ENCODE results near the gene TTC13.

The TTC13 gene

DNA sequence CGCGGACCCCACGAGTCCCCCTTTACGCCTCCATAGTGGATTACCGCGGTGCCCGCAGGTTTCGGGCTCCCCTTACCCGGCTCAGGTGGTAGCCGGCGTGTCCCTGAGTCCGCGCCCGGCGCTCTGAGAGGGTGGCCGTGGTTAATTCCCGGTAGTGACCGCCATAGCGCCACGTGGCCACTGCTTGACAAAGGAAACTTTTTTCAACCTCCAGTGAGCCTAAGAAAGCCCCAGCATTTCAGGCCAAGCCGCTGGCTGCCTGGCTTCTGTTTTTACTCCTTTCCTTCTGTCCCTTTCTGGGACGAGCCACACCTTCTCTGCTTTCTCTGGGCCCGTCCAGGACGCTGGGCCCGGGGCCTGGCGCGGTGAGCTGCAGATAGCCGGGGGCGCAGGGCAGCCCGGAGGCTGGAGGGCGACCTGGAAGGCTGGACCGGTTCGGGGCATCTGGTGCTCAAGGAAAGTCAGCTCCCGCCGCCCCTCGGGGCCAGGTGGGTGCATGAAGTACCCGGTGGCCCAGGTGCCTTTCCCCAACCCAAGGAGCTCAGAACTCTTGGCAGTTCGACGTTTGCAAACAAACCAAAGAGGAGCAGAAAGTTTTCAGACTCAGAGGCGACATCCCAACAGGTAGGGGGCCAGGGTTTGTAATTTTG lies 109.8 kb downstream of the TTC13 start:
- no peak for DNase-seq (ENCODE audit: low read depth)

DNA sequence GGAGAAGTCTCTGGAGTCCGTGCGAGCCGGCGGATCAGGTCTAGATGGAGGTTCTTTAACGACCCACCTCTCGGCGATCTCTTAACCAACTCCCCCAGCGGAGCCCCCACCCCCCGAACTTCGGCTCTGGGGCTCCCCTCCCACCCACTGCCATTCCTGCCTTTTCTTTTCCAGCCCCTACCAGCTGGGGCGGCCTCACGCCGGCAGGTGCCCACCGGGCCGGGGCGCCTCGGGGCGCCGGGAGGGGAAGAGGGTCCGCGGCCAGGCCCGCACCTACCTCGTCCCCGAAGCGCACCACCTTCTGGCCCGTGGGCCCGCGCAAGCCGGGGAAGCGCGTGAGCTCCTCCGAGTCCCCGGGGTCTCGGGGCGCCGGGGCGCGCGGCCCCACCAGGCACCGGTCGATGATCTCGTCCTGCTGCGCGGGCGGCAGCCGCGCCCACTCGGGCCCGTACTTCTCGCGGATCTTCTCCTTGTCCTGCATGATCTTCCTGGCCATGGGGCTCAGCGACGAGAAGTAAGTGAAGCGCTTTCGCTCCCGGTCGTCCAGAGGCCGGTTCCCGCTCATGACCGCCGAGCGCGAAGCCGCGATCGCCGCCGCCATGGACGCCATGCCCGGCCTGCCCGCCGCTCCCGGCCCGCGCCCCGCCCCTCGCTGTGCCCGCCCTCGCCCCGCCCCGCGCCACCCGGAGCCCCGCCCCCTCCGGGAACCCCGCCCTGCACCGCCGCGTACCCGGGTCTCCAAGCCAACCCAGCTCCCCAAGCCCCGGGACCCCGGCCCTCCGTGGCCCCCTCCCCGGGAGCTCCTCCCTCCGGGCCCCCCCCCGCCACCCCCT lies 110.5 kb downstream of the TTC13 start, which contains the start of gene C1orf198:
Gene C1orf198 (minus strand): TSS at position 619 of the 833 bp plus-strand sequence. CDS start 9 bp downstream, at position 610.
- DNase-seq (ENCODE audit: low read depth): peak; percentile 64

DNA sequence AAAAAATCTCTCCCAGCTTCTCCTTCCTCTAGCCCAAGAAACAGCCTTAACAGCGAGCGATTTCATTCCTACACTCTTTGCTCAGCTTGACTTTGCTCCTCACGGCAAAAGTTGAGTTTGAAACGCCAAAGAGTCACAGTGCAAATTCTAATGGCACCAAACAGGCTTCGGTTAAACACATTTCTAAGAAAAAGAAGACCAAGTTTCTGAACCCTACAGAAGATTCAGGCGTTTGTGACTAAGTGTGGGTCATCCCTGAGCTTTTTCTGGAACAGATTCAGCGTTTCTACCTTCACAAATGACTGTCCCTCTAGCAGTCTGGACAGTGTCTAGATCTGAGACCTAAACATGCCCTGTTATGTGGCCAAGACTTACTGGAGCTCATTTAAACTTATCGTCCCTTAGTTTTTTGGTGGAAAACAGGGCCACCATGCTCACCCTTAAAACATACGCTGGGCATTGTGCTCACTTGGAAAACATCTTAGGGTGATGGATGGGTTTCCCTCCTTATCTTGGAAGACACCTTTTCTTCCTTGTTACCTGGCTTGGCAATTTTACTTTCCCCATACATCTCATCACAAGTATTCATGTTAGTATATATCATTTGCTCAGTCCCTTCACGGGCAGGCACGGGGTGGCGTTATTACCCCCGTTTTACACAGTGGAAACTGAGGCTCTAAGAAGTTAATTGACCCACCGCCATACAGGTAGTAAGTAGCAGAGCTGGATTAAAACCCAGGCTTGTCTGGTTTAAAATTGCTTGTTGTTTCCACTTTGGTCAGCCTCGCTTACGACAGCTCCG lies 111.4 kb downstream of the TTC13 start:
- no peak for DNase-seq (ENCODE audit: low read depth)

DNA sequence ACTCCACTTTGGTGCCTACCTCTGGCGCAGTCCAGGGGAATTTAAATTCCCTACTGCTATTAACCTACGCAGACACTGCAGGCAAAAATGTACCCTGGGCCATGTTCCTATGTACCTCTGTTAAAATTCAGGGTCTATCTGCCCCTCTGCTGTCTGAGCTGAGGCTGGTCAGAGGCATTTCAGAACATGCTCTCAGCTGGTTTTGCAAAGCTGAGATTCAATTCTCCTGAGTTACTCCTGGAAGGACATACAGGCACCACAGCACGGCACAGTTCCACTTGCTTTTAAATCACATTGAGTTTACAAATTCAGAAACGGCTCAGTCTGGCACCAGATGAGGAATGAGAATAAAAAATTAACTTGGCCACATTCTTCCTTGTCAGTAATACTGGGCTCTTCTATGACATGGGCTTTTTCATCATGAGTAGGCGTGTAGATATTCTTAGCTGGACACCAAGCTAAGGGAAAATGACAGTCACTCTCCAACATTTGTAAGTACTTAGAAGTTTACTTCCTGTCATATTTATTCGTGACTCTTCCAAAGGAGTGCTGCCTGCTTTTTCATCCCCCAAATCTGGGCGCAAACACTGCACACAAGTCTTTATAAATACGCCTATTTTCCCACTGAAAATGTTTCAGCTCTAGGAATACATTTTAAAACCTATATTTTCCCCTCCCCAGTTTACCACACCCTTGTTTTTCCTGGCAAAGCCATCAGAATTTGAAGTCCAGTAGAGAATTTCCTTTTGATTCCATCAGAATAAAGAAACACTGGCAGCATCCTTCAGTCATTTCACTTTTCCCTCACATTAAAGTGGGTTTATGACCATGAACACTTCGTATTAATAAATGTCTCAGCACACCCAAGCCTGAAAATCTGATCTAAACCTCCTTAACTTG lies 112.2 kb downstream of the TTC13 start:
- DNase-seq (ENCODE audit: low read depth): no peak

DNA sequence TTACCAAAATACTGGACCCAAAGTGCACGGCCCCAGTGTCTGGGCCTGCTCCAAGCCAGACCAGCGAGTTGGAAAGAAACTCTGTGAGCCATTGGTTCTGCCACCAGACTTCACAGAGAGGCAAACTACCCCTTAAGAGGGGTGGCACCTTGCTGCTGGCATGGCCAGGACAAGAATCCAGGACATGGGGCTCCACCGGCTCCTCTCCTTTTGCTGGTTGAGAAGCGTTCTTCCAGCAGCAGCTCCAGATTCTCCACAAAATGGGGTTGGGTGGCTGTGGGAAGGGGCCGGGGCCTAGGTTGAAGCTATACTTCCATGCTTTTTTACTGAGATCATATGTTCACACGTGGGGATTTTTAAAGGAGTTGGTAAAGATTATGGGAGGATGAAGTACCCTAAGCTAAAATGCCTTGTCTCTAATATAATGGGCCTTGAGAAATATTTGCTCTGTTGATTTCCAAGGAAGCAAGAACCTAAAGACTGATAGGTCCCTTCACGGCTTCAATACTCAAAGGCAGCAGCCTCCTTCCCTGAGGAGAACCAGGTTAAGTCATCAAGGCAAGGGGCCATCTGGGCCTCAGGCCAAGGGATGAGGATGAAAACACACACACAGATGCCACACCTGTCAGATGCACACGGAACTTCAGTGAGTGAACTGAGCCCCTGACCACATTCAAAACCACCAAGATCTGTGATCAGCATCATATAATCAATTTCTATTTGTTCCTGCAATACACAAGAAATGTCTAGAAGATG lies 113.4 kb downstream of the TTC13 start:
- no peak for DNase-seq (ENCODE audit: low read depth)

DNA sequence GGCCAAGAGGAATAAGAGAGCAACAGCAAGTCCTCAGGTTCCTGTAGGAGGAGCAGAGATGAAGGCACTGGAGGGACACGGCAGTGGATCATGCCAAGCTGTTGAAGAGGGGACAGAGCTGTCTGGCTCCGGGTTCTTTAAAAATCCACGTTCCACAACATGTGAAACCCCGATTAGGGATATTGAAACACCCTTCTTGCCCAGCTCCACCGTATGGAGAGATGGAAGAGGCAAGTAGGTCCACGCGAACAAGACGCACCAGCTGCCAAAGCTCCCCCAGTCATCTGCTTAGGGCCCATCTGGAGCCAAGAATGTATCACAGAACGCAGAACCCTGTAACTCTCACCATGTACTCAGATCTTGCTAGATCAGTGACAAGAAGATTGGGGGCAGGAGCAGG lies 114.2 kb downstream of the TTC13 start:
- DNase-seq (ENCODE audit: low read depth): no peak

DNA sequence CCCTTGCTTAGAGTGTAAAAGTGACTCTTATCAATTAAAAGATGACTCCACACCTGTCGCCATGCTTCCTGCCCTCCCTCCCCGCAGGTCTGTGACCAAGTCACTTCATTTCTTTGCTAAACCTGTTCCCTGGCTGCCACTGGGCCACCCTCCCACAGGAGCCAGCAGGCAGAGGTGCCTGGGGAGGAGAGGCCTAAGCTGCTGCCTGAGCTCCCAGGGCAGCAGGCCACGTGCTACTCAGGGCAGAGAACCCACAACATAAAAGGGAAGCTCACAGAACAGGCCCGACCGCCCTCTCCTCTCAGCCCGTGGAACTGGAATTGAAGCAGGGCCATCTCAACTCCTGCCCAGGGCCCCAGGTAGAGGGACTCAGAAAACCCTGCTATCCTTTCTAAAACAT lies 115.2 kb downstream of the TTC13 start:
- no peak for DNase-seq (ENCODE audit: low read depth)

DNA sequence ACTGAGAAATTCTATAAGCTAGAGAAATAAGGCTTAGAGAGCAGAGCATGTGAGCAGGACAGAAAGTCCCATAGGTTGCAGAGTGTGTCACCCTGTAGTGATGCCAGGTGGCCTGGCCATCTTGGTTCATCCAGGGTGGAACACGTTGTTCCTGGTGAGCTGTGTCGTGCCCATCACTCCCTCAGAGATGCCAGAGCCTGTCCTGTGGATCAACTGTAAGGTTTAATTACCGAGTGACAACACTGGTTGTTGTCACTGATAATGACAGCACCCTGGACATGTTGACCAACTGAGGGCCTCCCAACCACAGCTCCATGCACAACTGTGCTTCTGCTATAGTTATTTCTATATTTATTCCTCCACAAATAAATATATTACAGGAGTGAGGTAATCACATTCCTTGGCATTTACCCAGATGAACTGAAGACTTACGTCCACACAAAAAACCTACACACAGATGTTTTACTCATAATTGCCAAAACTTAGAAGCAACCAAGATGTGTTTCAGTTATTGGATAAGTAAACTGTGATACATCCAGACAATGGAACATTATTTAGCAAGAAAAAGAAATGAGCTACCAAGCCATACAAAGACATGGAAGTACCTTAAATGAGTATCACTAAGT lies 116.6 kb downstream of the TTC13 start:
- no peak for DNase-seq (ENCODE audit: low read depth)

DNA sequence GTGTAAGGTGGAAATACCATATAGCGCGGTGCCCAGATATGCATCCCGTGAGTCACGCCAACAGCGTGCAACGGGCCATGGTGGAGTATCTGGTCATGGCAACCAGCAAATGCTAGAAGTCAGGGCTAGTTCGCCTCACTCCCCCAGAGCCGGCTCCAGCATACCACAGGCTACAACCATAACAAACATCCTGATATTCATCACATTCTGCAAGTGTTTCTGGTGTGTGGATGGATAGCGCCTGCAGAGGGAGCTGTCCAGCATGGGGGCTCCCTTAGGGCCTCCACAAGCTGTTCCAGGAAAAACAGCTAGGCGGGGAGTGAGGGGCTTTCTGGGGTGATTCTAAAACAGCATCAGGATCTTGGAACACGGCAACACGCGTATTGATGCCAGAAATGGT lies 117.2 kb downstream of the TTC13 start:
- no peak for DNase-seq (ENCODE audit: low read depth)

DNA sequence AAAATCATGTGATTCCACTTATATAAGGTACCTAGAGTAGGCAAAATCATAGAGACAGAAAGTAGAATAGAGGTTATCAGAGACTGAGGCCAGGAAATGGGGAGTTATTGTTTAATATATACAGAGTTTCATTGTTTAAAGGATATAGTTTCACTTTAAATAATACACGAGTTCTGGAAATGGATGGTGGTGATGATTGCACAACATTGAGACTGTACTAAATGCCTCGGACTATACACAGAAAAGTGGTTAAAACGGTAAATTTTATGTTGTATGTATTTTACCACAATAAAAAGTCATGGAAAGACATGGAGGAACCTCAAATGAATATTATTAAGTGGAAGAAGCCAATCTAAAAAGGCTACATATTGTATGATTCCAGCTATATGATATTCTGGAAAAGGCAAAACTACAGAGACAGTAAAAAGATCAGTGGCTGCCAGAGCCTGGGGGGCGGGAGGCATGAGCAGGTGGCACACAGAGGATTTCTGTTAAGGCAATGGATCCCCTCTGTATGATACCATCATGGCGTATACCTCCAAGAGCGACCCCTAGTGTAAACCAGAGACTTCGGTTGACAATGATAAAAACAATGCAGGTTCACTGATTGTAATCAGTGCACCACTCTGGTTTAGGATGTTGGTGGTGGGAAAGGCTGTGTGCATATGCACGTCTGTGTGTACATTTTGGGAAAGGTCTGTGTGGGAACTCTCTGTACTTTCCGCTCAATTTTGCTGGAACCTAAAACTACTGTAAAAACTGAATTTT lies 117.9 kb downstream of the TTC13 start:
- DNase-seq (ENCODE audit: low read depth): no peak

DNA sequence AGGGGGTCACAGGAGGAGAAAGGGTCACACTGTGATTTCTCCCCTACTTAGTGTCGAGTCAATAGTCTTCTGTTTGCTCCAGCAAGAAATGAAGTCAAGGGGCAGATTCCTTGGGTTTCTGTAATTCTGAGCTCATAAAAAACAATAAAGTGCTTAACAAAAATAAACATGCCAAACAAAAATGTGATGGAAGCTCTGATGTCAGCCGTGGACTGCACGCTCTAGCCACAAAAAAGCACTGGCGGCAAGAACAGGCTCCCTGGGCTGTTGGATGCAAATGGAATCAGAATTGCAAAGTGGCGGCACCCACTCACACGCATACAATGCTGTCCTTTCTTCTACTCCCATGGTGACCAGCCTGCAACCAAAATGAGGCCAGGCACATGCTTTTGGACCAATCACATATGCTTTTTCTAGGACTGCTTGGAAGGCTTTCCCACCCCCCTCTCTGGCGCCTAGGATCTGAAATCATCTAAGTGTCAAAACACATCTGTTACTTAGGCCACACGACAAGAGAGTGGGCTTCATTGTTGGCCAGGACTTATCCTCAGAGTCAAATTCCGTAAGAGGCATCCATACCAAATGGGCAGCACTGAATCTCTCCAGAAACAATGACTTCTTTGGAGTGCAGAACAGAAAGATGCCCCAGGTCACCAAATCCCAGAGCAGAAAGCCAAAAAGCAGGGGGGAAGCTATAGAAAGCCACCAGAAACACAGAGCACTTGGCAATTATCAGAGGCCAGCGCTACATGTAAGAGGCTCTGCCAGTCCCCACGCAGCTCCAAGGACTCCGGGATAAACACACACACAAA lies 119.5 kb downstream of the TTC13 start:
- no peak for DNase-seq (ENCODE audit: low read depth)

DNA sequence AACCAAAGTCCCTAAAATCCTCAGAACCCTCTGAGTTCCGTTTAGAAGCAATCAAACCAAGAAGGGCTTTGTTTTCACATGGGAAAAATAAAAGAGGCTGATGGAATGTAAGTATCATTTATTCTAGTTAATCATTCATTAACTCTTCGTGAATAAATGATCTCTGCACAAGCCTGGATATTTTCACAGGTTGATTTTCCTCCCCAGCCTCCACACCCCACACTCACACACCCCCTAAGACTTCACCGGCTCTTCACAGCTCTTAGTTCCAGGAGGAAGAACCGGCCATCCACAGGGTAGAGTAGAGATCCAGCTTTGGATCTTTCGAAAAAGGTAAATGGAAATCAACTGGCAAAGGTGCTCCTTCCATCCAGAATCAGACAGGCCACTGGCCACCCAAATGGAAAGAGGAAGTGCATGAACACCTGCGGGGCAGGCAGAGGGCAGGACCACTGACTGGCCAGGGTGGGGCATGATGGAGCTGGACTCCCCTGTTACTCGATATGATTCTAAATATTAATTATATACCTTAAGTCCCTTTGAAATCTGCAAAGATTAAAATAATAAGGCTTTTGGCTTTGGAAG lies 120.3 kb downstream of the TTC13 start:
- DNase-seq (ENCODE audit: low read depth): no peak

DNA sequence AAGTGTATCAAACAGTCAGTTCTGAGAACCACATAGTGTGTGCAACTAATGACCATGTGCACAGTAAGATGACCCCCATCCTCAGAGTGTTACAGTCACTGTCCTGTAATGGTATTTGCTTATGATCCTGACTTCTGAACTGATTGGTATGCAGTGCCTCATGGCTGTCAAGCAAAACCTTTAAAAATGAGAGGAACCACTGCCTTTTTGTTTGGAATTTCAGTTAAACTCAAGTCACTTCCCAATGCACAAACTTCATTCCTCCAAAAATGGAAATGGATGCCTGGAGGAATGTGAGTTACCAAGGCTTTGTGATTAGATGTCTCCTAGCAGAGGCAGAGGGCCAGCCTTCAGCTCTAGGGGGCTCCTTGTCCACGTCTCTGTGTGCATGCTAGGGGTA lies 120.8 kb downstream of the TTC13 start:
- no peak for DNase-seq (ENCODE audit: low read depth)

DNA sequence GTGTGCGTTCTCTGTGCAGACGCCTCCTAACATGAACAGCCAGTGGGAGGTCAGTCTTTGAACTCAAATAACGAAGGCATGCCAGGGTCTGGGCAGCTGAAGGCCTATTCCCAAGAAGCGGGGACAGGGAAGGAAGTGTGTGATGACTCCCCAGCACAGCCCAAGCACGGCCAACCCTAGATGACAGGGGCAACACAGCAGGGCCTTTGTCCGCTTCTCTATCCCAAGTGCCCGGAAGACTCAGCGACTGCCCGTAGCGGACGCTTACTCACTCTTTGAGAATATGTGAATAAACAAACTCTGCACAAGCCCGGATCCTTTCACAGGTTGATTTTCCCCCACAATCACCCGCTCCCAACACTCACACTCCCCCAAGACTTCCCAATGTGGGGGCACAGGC lies 121.6 kb downstream of the TTC13 start:
- no peak for DNase-seq (ENCODE audit: low read depth)

All from activated T-cell treated with anti-CD3 and anti-CD28 coated beads for 24 hours (primary cell).